Measurements from ENCODE around the gene MYL10.

The MYL10 gene

GRCh38 chr7:101597941-101598340 is 31.2 kb downstream of the MYL10 start:
- no peak for DNase-seq (ENCODE audit: low read depth)
- TF ChIP-seq CTCF (conservative IDR thresholded peaks at IDR 0.05; ENCODE audit: low read length): no peak
- H3K4me3 ChIP-seq (ENCODE audit: low read length): no peak overlapping the region

DNA sequence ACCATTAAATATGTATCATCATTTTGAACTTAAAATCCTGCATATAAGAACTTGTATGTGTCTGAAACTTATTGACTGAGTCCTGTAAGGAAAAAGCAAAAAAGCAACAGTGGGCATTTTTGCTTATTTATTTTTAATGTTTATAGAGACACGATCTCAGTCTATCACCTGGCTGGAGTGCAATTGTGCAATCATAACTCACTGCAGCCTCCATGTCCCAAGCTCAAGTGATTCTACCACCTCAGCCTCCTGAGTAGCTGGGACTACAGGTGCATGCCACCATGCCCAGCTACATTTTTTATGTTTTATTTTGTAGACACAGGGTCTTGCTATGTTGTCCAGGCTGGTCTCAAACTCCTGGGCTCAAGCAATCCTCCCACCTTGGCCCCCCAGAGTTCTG is 32.2 kb downstream of the MYL10 start:
- TF ChIP-seq CTCF (conservative IDR thresholded peaks at IDR 0.05; ENCODE audit: low read length): no peak
- no peak overlapping the region for H3K4me3 ChIP-seq (ENCODE audit: low read length)
- DNase-seq (ENCODE audit: low read depth): no peak

DNA sequence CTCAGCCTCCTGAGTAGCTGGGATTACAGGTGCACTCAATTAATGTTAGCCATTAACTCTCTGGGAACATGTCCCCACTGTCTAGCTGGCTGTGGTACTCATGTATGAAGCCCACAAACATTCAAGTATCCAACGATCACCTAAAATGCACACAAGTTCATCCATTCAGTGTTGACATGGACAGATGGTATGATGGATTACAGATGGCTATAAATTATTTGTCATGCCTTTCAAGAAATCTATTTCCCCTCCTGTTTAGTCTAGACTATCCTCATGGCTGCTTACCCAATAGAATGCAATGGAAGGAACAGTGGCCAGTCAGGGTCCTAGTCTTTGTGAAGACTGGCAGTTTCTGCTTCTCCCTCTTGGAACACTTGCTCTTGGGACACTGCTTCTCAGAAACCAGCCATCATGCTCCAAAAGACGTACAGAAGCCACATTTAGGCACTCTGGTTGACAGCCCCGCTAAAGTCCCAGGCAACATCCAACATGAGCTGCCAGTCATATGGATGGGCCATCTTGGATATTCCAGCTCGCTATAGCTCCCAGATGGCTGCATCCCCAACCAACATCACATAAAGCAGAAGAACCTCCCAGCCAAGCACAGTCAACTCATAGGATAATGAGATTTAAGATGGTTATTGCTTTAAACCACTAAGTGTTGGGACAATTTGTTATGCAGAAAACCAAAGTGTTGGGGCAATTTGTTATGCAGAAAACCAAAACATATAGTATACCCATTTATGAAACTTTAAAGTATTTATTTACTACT is 33.1 kb downstream of the MYL10 start:
- H3K4me3 ChIP-seq (ENCODE audit: low read length): no peak overlapping the region
- DNase-seq (ENCODE audit: low read depth): no peak
- TF ChIP-seq CTCF (conservative IDR thresholded peaks at IDR 0.05; ENCODE audit: low read length): no peak

DNA sequence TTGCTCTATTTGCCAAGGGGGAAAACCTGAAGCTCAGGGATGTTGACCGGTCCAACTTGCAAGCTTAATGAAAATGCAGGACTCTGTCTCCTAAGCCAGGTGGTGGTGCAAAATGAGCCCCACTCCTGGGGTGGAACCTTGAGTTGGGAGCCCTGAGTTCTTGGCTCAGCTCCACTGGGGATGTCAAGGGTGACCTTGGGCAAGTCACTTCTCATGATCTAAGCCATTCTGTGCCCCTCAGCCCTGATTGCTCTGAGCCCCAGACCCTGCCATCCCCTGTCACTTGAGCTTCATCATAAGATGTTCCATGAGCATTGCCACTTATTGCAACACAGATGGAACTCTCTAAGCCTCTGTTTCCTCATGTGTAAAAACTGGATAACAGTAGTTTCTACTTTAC is 33.9 kb downstream of the MYL10 start:
- no peak for TF ChIP-seq CTCF (conservative IDR thresholded peaks at IDR 0.05; ENCODE audit: low read length)
- no peak overlapping the region for H3K4me3 ChIP-seq (ENCODE audit: low read length)
- DNase-seq (ENCODE audit: low read depth): no peak

GRCh38 chr7:101594790-101595189 is 34.3 kb downstream of the MYL10 start:
- no peak for TF ChIP-seq CTCF (conservative IDR thresholded peaks at IDR 0.05; ENCODE audit: low read length)
- H3K4me3 ChIP-seq (ENCODE audit: low read length): no peak overlapping the region

DNA sequence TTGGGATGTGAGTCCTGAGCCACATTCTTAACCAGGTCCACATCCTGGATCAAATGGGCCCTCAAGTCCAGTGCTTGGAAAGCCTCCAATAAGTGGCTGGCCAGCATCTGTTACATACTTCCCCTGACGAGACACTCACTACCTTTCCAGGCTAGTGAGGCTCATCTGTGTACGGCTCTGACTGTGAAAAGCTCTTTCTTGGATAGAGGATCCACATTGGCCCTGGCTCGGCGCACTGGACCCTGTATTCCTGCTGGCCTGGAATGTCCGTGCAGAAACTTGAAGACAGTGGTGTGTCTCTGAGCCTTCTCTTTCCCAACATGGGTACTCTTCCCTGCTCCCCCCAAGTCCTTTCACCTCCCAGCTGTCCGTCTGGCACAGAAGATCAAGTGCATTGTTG is 35.5 kb downstream of the MYL10 start:
- no peak overlapping the region for H3K4me3 ChIP-seq (ENCODE audit: low read length)
- DNase-seq (ENCODE audit: low read depth): no peak
- no peak for TF ChIP-seq CTCF (conservative IDR thresholded peaks at IDR 0.05; ENCODE audit: low read length)

More at GRCh38 chr7:101594790-101595189, 34.3 kb downstream of the MYL10 start:
- no peak for DNase-seq (ENCODE audit: low read depth)

GRCh38 chr7:101591504-101591903 is 37.6 kb downstream of the MYL10 start:
- TF ChIP-seq CTCF (conservative IDR thresholded peaks at IDR 0.05; ENCODE audit: low read length): no peak
- no peak for DNase-seq (ENCODE audit: low read depth)
- H3K4me3 ChIP-seq (ENCODE audit: low read length): no peak overlapping the region
